ENCODE measurements around the gene PRSS56.

PRSS56 gene

DNA sequence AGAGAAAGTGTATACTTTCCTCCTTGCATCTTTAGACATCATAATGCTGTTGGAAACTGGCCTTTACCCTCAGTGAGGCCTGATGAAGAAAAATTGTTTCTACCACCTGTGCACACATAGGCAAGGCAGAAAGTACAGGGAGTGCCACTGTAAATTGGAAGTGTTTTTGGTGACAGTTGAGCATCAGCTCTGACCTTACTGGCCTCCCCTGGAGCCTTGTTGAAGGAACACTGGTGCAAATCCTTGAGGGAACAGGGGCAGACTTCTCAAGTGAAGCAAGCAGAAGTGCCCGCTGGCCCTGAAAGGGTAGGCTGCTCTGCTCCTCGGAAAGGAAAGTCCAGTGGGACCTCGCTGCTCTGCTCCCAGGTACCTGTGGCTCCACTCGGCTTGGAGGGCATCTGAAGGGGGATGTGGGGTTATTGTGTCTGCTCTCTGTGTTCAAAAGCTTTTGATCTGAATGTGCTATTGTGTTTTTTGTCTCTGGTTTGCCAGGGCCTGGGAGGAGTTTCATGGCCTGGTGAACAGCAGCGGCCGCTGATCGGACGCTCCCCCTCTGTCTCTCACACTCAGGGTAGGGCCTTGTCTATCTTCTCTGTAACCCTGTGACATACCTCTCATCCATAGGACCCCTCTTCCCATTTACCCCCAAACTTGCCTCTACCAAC lies 53.7 kb downstream of the PRSS56 start:
- DNase-seq (ENCODE audit: low spot score), result no peak

DNA sequence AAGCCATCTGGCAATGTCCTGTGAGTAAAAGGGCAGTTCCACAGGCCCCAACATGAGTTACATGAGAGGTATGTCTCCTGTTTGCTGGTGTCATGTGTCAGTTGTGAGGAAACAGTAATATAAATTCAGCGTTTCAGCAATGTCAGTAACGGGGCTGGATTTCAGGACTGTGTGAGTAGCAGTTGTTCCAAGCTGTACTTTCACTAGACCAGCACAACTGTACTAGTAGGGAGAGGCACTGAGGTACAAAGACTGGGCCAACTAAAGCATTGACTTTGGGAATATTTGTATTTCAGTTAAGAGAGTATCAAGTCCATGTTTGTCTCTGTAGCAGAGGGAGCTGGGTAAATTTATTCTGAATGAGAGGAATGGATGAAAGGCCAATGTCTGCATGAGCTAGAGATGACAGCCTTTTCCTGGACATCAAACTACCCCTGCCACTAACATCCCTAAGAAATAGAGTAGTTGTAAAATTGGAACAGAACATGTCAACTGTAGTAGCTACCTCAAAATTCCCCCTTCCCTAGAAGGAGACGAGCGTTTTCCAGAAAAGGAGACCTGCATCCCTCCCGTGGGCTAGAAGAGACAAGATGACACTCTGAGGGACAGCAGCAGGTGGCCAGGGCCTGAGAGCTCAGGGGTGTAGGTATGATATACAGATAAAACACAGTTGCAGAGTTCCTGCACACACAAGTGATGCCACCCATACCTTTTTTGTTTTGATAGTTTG lies 54.7 kb downstream of the PRSS56 start:
- DNase-seq (ENCODE audit: low spot score), result no peak

Measured in hematopoietic multipotent progenitor cell treated with erythropoietin and hydrocortisone succinate and interleukin-3 and kit ligand, for 17 days (in vitro differentiated cells).